Stimulated activated effector memory CD8-positive, alpha-beta T cell treated with anti-CD3 and anti-CD28 coated beads, Interleukin-12 subunit alpha, Interleukin-12 subunit beta, amount 100 ng/mL, for 72 hours (primary cell): ENCODE results near the gene C19orf25.

Experiments used
- ATAC-seq: fragments of 150-1000 bp; cut with Tn5 transposase; 2 replicates; pipeline ENCODE4 v1.10.0; 2021
- DNase-seq, 2 donors: peaks; one replicate each; pipeline ENCODE4 v3.0.0; 2021 to 2022; ENCODE audit warnings: low spot score in 2 of 2
- H3K27ac Mint-ChIP-seq: one replicate; pipeline ENCODE4 v1.8.0; 2022; ENCODE audit warnings: mild to moderate bottlenecking, mixed read lengths
- H3K36me3 Mint-ChIP-seq: one replicate; pipeline ENCODE4 v1.8.0; 2022; ENCODE audit warnings: mild to moderate bottlenecking, mixed read lengths
- H3K4me1 Mint-ChIP-seq: one replicate; pipeline ENCODE4 v1.8.0; 2022; ENCODE audit warnings: mixed read lengths
- H3K4me3 Mint-ChIP-seq: one replicate; pipeline ENCODE4 v1.8.0; 2022; ENCODE audit warnings: mild to moderate bottlenecking, mixed read lengths
- H3K9me3 Mint-ChIP-seq: one replicate; pipeline ENCODE4 v1.8.0; 2022; ENCODE audit warnings: mixed read lengths

C19orf25 gene

DNA sequence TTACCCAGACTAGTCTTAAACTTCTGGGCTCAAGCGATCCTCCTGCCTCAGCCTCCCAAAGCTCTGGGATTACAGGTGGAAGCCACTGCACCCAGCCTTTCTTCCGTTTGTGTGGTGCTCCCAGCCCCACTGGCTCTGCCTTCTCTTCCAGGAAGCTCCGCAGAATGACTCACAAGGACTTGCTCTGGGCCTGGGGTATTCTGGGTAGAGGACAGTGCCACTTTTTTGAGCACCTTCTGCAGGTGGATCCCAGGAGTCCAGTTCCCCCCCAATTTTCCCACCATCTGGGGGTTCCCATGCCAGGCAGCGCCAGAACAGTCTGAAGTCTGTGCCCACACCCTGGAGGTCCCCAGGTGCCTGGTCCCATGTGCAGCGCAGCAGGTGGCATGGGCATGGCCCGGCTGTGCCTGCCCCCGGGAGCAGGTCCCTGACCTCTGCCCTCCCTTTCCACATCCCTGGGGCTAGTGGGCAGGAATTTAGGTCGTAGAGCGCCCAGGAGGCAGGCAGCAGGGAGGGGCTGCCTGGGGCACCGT, 13.5 kb upstream of the C19orf25 start:
- no peak for DNase-seq
- Mint-ChIP-seq H3K36me3 (peaks cover 14% of the 10 kb centered on the region), H3K9me3 (no peaks in the 10 kb centered on the region), H3K4me1 (peaks cover 19% of the 10 kb centered on the region), H3K4me3 (peak overlapping the region; percentile 76), H3K27ac (no peak overlapping the region)
- no peak for ATAC-seq

GRCh38 chr19:1491849-1492170, 12.8 kb upstream of the C19orf25 start:
- peak overlapping the region; percentile 76 for H3K4me3 Mint-ChIP-seq
- DNase-seq (no peak), ATAC-seq (no peak)
- H3K27ac Mint-ChIP-seq, result no peak overlapping the region
- H3K9me3 Mint-ChIP-seq, result no peaks in the 10 kb centered on the region
- H3K36me3 Mint-ChIP-seq, result peaks cover 14% of the 10 kb centered on the region
- H3K4me1 Mint-ChIP-seq, result peaks cover 19% of the 10 kb centered on the region

DNA sequence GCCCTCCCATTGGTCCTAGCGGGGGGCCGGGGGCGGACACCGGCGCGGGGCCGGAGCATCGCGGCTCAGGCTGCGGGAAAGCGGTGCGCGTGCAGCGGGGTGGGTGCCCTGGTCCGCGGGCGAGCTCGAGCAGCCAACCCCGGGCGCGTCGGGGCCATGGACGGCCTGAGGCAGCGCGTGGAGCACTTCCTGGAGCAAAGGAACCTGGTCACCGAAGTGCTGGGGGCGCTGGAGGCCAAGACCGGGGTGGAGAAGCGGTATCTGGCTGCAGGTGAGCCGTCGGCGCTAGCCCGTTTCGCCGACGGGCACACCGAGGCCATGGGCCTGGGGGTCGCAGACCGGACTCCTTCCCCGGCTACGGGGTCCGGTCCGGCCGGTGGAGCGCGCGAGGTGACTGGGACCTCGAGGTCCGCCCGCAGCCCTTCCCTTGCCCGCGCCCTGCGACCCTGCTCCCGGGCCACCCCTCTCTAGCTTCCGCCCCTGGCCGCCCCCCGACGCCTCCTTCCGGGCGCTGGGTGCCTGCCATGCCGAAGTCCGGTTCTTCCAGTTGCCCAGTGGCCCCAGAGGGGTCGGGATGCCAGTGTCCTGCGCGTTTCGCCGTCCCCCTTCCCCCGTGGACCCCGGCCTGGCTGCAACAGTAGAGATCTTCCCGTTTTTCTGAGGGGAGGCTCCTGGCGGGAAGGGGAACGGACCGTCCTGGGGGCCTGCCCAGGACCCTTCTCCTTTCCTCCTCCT, 12.3 kb upstream of the C19orf25 start, which contains the start of gene REEP6:
TSS of gene REEP6 (plus strand) at position 68 of the 735 bp plus-strand sequence. CDS start at position 157, 89 bp downstream.
- Mint-ChIP-seq H3K4me1 (peaks cover 19% of the 10 kb centered on the region), H3K36me3 (peaks cover 14% of the 10 kb centered on the region), H3K9me3 (no peaks in the 10 kb centered on the region), H3K4me3 (peak within 1 kb of the TSS; percentile 76), H3K27ac (peak within 1 kb of the TSS; percentile 62)
- ATAC-seq, result no peak
- DNase-seq, result no peak

DNA sequence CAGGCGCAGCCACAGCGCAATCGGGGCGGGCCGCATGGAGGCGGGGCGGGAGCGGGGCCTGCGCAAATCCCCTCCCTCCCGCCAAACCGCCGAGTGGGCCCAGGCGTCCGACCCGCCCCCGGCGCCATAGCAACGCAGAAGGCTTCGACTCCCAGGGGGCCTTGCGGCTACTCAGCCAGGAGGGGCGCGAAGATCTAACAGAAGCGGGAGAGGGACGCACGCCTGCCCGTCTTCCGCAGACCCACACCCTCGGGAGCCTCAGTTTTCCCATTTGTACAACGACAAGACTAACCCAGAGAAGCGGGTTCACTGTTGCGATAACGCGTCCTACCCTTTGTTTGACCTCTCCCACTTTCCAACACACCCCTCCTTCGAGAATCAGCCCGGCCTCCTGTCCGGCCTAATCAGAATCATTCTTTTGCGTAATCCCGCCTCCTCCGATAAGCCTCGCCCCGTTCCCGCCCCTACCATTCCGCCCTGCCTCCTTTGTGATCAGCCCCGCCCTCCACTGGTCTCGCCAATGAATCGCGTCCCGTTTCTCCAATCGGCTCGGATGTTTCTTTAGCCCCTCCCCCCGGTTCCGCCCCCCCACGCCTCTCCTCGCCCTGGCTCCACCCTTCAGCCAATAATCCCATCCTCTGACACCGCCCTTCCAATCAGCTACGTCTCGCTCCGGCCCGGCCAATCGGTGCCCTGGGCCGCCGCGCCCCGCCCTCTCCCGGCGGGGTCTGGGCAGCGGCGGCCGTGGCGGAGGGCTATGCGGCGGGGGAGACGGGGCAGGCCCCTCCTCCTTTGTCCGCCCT, 11.5 kb upstream of the C19orf25 start, which contains the start of gene PCSK4:
TSS of gene PCSK4 (minus strand) at position 40 of the 803 bp plus-strand sequence. CDS start at position 36, 4 bp downstream.
- DNase-seq (peak; percentile 86 to 98), ATAC-seq (peak; percentile 92)
- Mint-ChIP-seq H3K27ac (peak within 1 kb of the TSS; percentile 62), H3K36me3 (peaks cover 14% of the 10 kb centered on the region), H3K4me3 (peak within 1 kb of the TSS; percentile 76), H3K4me1 (peaks cover 19% of the 10 kb centered on the region), H3K9me3 (no peaks in the 10 kb centered on the region)

- Mint-ChIP-seq H3K27ac (no peak overlapping the region), H3K4me3 (peak overlapping the region; percentile 76), H3K9me3 (no peaks in the 10 kb centered on the region), H3K36me3 (peaks cover 14% of the 10 kb centered on the region), H3K4me1 (peaks cover 19% of the 10 kb centered on the region)
- DNase-seq, result no peak
- ATAC-seq, result no peak
These were observed 10.7 kb upstream of the C19orf25 start for GRCh38 chr19:1489463-1490310.

DNA sequence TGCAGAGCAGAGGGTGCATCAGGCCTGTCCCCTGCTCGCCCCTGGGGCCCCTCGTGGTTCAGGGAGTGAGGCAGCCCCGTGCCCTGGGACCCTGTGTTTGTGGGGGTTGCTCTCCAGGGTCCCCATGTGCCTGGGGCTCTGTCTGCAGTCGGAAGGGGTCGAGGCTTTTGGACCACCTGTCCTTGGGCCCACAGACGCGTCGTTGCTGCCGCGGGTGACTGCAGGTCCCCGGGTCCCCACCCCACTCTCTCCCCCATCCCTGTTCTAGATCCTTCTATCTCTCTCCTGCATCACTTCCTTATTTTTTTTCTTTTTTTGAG, 9.2 kb upstream of the C19orf25 start:
- H3K27ac Mint-ChIP-seq, result no peak overlapping the region
- no peak for DNase-seq
- no peak overlapping the region for H3K4me3 Mint-ChIP-seq
- H3K36me3 Mint-ChIP-seq, result peaks cover 14% of the 10 kb centered on the region
- H3K4me1 Mint-ChIP-seq, result peaks cover 19% of the 10 kb centered on the region
- ATAC-seq, result no peak
- no peaks in the 10 kb centered on the region for H3K9me3 Mint-ChIP-seq

DNA sequence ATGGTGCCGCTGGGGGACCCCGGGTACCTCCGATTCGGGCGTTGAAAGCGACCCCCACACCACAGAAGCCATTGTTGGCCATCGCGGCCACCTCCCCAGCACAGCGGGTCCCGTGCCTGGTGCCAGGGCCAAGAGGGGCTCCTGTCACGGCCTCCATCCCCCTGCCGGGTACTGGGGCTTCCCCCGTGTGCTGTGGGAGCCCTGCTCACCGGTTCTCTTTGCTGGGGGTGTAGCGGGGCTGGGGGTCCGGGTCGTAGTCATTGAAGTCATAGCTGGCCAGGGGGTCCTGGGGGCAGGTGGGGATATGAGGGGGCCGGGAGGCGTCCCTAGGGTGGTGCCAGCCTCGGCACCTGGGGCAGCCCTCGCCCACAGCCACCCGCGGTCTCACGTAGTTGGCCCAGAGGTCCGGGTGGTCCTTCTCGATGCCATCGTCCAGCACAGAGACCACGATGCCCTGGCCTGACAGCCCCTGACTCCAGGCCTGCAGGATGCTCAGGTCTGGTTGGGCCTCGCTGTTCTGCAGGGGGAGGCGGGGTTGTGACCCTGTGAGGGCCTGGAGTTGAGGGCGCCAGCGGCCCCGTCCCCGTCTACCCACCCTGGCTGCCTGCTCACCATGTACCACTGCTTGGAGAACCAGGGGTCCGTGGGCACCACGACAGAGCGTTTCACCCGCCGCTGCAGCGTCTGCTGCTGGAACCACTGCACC, 8.7 kb upstream of the C19orf25 start:
- ATAC-seq (no peak), DNase-seq (no peak)
- Mint-ChIP-seq H3K9me3 (no peaks in the 10 kb centered on the region), H3K36me3 (peaks cover 14% of the 10 kb centered on the region), H3K4me3 (no peak overlapping the region), H3K27ac (no peak overlapping the region), H3K4me1 (peaks cover 19% of the 10 kb centered on the region)

DNA sequence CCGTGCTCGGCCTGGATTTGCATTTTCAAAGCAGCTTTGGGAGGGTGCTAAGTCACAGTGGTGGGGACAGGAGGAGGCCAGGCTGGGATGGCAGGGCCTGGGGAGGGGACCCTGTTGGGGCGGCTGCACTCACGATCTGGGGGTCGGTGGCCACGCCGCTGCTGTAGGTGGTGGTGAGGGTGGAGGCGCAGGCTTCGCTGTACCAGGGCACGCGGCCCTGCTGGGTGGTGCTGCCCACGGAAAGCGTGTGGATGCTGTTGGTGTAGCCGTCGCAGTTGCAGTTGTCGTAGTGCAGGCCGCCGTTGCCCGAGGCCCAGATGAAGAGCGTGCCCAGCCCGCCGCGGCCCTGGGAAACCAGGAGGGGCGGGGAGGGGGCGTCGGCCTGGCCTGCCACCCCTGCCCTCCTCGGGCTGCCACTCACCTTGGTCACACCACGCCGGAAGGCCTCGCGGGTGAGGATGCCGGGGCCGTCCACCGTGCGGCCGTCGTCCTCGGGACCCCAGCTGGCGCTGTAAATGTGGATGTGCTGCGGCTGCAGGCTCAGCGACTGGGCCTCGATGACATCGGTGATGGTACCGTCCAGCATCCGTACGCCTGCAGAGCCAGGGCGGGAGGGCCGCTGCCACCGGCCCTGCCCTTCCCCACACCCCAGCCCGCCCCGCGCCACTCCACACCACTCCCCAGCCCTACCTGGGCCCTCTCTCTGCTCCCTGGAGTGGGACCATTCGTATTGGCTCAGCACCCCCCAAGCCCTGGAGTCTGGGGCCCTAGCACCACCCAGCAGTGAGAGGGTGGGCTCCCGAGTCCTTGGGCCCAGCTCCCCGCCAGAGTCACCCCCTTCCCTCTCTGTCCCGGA, 7.9 kb upstream of the C19orf25 start:
- ATAC-seq (no peak), DNase-seq (no peak)
- H3K4me1 Mint-ChIP-seq, result peaks cover 17% of the 10 kb centered on the region
- no peak overlapping the region for H3K27ac Mint-ChIP-seq
- H3K9me3 Mint-ChIP-seq, result no peaks in the 10 kb centered on the region
- H3K4me3 Mint-ChIP-seq, result no peak overlapping the region
- H3K36me3 Mint-ChIP-seq, result peaks cover 11% of the 10 kb centered on the region

DNA sequence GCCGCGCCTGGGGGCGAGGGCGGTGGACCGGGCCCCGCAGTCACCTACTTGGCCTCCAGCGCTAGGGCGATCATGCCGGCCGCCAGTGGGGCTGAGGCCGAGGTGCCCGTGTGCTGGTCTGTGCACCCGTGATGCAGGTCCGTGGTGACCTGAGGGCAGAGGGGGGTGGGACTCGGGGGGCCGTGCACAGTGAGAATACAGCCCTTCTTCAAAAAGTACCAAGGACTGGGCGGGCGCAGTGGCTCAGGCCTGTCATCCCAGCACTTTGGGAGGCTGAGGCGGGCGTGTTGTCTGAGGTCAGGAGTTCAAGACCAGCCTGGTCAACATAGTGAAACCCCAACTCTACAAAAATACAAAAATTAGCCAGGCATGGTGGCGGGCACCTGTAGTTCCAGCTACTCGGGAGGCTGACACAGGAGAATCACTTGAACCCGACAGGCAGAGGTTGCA, 5.0 kb upstream of the C19orf25 start:
- ATAC-seq (no peak), DNase-seq (no peak)
- peaks cover 5% of the 10 kb centered on the region for H3K4me1 Mint-ChIP-seq
- no peak overlapping the region for H3K27ac Mint-ChIP-seq
- peaks cover 8% of the 10 kb centered on the region for H3K36me3 Mint-ChIP-seq
- H3K9me3 Mint-ChIP-seq, result no peaks in the 10 kb centered on the region
- no peak overlapping the region for H3K4me3 Mint-ChIP-seq

GRCh38 chr19:1483131-1483978, 4.3 kb upstream of the C19orf25 start:
- no peak overlapping the region for H3K27ac Mint-ChIP-seq
- DNase-seq (no peak), ATAC-seq (no peak)
- H3K4me3 Mint-ChIP-seq, result no peak overlapping the region
- H3K4me1 Mint-ChIP-seq, result peaks cover 8% of the 10 kb centered on the region
- peaks cover 11% of the 10 kb centered on the region for H3K36me3 Mint-ChIP-seq
- H3K9me3 Mint-ChIP-seq, result no peaks in the 10 kb centered on the region

DNA sequence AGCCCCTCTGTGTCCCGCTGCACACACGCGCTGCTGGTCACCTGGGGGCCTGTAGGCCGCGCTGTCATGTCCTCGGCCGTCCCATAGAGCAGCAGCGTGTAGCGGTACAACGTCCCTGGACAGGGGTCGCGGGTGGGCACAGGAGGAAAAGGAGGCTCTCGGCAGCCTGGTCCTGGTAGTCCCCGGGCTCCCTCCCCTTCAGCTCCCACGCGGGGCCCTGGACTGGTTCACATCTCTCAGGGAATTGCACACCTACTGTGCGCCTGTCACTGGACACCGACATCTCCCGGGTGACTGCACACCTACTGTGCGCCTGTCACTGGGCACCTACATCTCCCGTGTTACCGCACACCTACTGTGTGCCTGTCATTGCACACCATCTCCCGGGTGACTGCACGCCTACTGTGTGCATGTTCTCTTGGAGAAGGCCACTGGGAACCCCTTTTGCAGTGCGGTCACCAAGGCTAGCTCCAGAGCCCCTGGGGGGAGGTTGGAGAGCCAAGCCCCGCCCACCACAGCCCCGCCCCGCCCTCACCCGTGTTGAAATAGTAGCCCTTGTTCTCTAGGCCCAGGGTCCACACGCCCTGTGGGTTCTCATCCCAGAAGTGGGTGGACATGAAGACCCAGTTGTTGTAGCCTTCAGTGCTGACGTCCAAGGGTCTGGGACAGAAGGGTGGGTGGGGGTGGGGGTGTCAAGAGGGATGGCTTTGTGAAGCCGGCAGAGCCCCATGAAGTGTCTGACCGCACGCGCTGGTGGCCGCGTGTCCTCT, 3.5 kb upstream of the C19orf25 start:
- H3K4me1 Mint-ChIP-seq, result peaks cover 8% of the 10 kb centered on the region
- H3K27ac Mint-ChIP-seq, result no peak overlapping the region
- ATAC-seq (no peak), DNase-seq (no peak)
- no peaks in the 10 kb centered on the region for H3K9me3 Mint-ChIP-seq
- H3K4me3 Mint-ChIP-seq, result no peak overlapping the region
- peaks cover 11% of the 10 kb centered on the region for H3K36me3 Mint-ChIP-seq

- H3K9me3 Mint-ChIP-seq, result no peaks in the 10 kb centered on the region
These were observed 2.9 kb upstream of the C19orf25 start for GRCh38 chr19:1481893-1482360.

More at GRCh38 chr19:1481893-1482360, 2.9 kb upstream of the C19orf25 start:
- Mint-ChIP-seq H3K36me3 (peaks cover 15% of the 10 kb centered on the region), H3K27ac (no peak overlapping the region), H3K4me1 (peaks cover 14% of the 10 kb centered on the region), H3K4me3 (no peak overlapping the region)
- DNase-seq (no peak), ATAC-seq (no peak)
